GM21381 (cell line): Measurements from ENCODE around the gene ARRDC3.
"Not testable (repeated sequence)": the region's sequence is repeated elsewhere in the genome, so short reads cannot be mapped to it uniquely, and the experiment has no call there.

Source experiments
- ATAC-seq: cut with Tn5 transposase; IDR thresholded peaks from one replicate; pipeline ENCODE4 v1.9.1; 2021; ENCODE audit warnings: mild to moderate bottlenecking, moderate library complexity; ENCODE audit not compliant: unreplicated experiment

The ARRDC3 gene

GRCh38 chr5:91385596-91385995 lies 2.5 kb upstream of the ARRDC3 start:
- not testable (repeated sequence) for ATAC-seq

DNA sequence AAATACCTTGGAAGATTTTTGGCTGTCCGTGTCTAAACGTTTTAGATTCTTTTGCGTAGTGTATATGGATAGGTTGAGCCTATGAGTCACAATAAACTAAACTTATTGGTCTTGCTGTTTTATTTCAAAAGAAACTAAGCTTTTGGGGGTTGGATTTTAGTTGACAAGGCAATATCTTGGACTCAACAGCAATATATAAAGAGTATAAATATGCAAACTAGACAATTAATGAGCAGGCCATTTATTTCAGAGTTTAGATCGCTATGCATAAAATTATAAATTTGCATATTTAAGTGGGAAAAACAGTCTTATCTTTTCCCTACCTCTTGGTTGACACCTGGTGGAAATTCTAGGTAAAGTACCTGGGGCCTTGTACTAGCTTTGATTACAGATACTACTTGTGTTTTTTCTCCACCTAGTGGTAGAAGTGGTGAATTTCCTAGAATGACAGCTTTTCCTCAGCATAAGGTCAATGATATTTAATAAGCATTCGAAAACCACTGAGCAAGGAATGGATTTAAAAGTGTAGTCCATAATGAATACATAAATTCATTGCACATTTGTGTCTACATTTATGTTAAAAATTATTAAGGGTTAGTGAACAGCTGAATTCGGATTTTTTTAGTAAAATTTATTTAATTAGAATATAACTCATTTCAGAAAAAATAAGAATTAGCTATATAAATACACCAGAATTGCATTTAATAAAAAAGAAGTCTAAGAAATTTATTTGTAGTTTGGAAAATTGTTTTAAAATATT lies 1.7 kb upstream of the ARRDC3 start:
- peak; percentile 8 for ATAC-seq

DNA sequence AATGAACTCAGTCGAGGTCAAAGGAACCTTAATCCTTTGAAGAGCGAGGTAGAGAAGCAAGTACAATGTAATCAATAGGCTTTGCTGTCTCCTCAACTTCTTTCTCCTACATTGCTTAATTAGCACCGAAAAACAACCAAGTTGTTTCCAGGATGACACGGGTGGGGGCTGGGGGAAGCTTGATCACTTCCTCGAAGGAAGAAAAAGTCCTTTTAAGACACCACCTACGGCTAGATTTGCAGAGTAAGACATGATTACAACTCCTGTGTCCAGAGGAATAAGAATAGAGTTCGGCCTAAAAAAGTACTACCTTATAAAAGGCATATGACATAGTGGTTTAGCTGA lies 811 bp upstream of the ARRDC3 start:
- ATAC-seq, result no peak

- no peak for ATAC-seq
These were observed 539 bp downstream of the ARRDC3 start for GRCh38 chr5:91382530-91383026.

DNA sequence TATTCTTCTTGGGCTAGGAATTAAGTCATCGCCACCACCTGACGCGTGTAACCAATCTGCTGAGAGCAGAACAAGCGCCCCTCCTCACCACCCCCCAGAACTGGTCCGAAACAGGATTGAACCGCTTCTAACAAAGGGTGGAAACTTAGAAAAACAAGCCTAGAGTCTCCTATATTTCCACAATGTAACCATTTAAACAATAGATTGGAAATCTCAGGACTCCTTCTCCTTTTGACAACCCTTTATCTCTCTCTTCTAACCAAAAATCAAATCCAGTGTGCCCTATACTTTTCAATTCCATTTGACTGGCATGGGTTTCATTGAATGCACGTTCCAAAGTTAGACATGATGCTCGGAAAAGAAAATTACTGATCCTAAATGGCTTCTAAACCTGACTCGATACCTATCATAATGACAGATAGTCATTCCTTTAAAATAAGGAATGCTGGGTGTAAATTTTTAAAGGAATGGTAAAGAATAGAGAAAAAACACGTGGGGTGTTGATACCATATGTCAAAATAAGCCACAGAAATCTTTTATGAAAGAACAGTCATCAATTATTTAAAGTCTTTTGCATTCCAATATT lies 1.2 kb downstream of the ARRDC3 start:
- no peak for ATAC-seq

DNA sequence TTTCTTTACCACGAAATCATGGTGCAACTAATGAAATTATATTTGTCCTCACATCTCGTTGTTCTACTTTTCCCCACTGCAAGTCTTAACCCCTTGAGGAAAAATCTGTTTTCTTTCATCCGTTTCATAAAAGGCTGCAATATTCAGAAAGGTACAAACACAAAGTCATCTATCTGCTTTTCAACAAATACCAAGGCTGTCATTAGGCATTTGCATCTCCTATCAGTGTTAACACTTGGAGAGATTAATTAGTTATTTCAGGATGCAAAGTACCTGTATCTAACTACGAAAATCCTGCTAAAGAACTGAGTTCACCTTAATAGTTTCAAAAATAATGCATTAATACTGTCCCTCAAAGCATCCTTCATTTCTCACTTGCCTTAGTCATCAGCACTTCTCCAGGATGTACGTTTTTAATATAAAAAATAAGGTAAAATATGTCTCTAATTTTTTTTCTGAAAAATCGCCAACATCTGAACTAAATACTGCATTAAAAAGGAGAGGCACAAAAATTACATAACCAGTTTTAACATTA lies 1.8 kb downstream of the ARRDC3 start:
- no peak for ATAC-seq

GRCh38 chr5:91380491-91381238 lies 2.5 kb downstream of the ARRDC3 start:
- ATAC-seq, result peak; percentile 49

- peak; percentile 59 for ATAC-seq
These were observed 3.1 kb downstream of the ARRDC3 start for GRCh38 chr5:91379914-91380490.

GRCh38 chr5:91379246-91379913 lies 3.7 kb downstream of the ARRDC3 start:
- ATAC-seq, result no peak

DNA sequence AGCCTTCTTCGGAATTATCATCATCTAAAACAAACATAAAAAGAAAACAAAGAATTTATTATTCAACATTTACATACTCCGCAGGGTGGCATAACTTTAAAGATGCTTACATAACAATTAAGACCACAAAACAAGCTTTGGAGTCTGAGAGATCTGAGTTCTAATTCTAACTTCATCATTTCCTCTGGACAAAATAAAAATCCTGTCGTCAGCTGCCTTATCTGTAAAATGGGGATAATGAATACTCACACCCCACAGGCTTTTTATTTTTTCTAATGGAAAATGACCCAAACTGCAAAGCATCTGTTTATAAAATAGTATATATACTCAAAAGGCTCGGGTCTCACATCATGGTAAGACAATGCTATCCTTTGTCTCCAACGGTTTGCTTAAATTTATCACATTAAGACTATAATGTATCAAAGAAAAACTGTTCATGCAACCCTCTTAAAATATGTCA lies 4.3 kb downstream of the ARRDC3 start:
- no peak for ATAC-seq

DNA sequence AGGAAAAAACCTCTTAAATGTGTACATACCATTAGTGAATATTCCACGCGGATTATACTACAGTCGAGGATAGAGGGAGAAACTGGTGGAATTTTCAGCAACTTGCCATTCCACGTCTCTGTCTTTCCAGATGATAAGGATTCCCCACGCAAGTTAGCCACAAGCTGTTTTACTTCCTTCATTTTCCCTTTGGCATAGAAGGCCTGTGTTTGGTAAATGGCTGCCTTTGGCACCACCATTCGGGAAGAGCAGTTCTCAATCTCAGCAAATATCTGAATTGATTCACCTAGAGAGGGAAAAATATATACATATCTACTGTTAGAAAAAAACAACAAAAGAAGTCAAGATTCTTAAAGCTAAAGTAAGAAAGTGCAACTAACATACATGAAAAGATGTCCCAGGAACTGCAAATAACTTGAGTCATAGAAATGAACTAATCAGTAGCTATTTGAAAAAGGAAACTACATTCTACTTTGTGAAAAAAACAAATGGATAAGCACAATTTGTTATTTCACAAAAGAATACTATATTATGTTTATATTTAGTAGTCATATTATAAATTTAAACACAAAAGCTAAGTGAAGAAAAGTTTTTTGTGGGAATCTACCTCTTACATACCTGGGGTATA lies 8.1 kb downstream of the ARRDC3 start:
- ATAC-seq, result no peak

- ATAC-seq, result no peak
These were observed 9.5 kb downstream of the ARRDC3 start for GRCh38 chr5:91373600-91373999.

DNA sequence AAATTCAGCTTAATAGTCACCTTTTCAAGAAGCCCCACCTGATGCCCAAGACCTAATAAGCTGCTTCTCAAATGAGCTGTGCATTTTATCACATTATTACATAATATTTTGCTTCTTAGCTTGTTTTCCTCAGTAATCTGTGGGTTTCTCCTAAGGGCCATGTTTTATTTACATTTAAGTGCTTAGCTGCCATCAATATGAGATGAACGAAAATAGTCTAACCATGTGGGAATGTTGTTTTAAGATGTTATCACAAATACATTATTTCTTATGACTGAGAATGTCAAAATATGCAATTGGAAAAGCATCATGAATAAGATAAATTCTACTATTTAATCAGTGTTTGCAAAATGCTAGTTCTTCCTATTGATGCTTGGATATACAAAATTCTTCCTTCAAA lies 10.1 kb downstream of the ARRDC3 start:
- no peak for ATAC-seq

DNA sequence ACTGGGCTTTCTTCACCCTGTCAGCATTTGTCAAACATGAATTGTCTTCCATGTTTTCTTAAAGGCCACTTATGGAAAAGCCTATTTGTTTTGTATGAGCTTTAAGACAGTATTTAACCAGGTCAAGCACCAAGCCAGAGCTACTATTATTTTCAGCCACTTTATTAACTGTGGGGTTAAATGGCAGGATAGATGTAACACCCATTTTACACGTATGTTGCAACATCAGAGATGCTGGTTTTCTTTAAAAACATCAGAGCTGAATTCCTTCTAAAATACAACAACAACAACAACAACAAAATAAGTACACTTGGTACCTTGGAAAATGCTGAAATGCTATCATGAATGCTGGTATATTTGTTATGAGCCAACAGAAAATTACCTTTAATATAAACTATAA lies 13.6 kb downstream of the ARRDC3 start:
- ATAC-seq, result no peak

GRCh38 chr5:91367908-91368648 lies 15.0 kb downstream of the ARRDC3 start:
- no peak for ATAC-seq

DNA sequence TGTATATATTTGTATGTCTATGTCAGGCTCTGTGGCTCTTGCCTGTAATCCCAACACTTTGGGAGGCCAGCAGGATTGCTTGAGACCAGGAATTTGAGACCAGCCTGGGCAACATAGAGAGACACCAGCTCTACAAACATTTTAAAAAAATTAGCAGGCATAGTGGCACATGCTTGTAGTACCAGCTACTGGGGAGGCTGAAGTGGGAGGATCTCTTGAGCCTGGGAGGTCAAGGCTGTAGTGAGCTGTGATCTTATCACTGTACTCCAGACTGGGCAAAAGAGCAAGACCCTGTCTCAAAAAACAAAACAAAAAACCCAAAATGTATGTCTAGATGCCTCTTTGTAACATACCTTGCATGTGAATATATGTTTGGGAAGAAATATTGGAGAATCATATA lies 15.8 kb downstream of the ARRDC3 start:
- no peak for ATAC-seq

DNA sequence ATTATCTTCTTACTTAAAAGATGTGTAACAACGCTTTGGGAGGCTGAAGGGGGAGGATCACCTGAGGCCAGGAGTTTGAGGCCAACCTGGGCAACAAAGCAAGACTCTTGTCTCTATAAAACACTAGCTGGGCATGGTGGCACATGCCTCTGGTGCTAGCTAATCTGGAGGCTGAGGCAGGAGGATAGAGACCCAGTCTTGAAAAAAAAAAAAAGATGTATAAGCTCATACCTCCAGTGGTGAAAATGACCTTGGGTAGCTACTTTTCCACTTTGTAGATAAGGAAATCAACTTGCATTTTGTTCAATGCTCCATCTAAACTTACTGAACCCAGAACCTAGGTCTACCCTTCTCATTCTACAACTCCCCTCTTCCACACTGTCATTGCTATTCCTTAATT lies 16.6 kb downstream of the ARRDC3 start:
- no peak for ATAC-seq

DNA sequence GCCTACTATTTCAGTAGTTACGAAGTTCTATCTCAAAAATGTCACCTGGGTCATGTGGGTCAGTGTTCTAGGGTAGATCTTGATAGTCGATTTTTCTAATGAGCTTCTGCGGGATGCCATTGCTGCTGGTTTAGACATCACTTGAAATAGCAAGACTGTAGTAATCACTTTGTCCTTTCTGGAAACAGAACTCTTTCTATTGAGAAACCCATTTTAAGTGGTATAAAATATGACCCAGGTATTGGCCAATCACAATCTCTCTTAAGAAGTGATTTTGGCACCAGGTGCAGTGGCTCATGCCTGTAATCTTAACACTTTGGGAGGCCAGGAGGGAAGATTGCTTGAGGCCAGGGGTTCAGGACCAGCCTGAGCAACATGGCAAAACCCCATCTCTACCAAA lies 17.6 kb downstream of the ARRDC3 start:
- no peak for ATAC-seq

GRCh38 chr5:91362935-91363334 lies 20.2 kb downstream of the ARRDC3 start:
- no peak for ATAC-seq

DNA sequence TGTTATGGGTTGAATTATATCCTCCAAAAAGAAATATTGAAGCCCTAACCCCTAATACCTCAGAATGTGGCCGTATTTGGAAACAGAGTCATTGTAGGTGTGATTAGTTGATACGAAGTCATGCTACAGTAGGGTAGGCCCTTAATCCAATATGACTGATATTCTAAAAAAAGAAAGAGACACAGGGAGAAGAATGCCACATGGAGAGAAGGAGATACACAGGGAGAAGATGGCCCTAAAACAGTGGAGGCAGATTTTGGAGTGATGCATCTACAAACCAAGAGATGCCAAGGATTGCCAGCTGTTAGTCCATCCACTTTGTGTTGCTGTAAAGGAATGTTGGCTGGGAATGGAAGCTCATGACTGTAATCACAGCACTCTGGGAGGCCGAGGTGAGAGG lies 21.3 kb downstream of the ARRDC3 start:
- ATAC-seq, result no peak
